Heart right ventricle (tissue), 16 donors: ENCODE measurements around the gene FKBP4. TPM values are rescaled to one million over a fixed set of nuclear protein-coding genes. Genes with fewer than 3 reads are reported as not detected.

Experiments
- ATAC-seq, 8 donors: fragments of 200-7000 bp; cut with Tn5 transposase; one replicate each; pipeline ENCODE4 v1.9.1; 2020; ENCODE audit warnings: mild to moderate bottlenecking in 8 of 8, moderate library complexity in 8 of 8, moderate number of reproducible peaks in 1 of 8
- DNase-seq, 2 donors: peaks; one replicate each; pipeline ENCODE4 v3.0.0-alpha.2; 2020
- H3K27ac ChIP-seq, 10 donors: fragments of 200-600 bp; sonication (generic) in 2 of 10; one replicate each; pipeline versions ENCODE4 v1.5.0 to v1.8.0; 2020 to 2022; ENCODE audit warnings: mild to moderate bottlenecking in 3 of 10
- H3K27me3 ChIP-seq, 7 donors: fragments of 200-600 bp; one replicate each; pipeline ENCODE4 v1.8.0; 2021 to 2022; ENCODE audit warnings: mild to moderate bottlenecking in 2 of 7
- H3K36me3 ChIP-seq, 9 donors: fragments of 200-600 bp; sonication (generic) in 1 of 9; one replicate each; pipeline versions ENCODE4 v1.5.0 to v1.8.0; 2020 to 2022; ENCODE audit warnings: mild to moderate bottlenecking in 2 of 9
- H3K4me1 ChIP-seq, 9 donors: fragments of 200-600 bp; sonication (generic) in 1 of 9; one replicate each; pipeline versions ENCODE4 v1.5.0 to v1.8.0; 2020 to 2022; ENCODE audit warnings: mild to moderate bottlenecking in 4 of 9
- H3K4me3 ChIP-seq, 10 donors: fragments of 200-600 bp; sonication (generic) in 2 of 10; one replicate each; pipeline versions ENCODE4 v1.5.0 to v1.8.0; 2020 to 2022; ENCODE audit warnings: mild to moderate bottlenecking in 7 of 10, moderate library complexity in 2 of 10
- H3K9me3 ChIP-seq, 11 donors: fragments of 200-600 bp in 10 of 11; sonication (generic) in 2 of 11; one replicate each; pipeline versions ENCODE4 v1.5.0 to v1.8.0; 2013 to 2022; ENCODE audit warnings: mild to moderate bottlenecking in 2 of 11, control low read depth in 1 of 11, moderate library complexity in 1 of 11
- CTCF ChIP-seq, 9 donors: fragments of 200-600 bp; sonication (generic) in 2 of 9; IDR thresholded peaks; one replicate each; pipeline versions ENCODE4 v1.5.0 to v1.8.0; 2021 to 2022; ENCODE audit warnings: antibody characterized with exemption in 9 of 9, mild to moderate bottlenecking in 5 of 9, moderate library complexity in 1 of 9
- WGBS, 2 donors: extraction: QIAGEN DNeasy Blood & Tissue Kit; methylation state at CpG; one replicate each; pipeline ENCODE4 v1.1.7; 2013; ENCODE audit warnings: inconsistent platforms in 1 of 2; 5-methylcytosine and 5-hydroxymethylcytosine counted together
- intact Hi-C, 10 donors: fragments of 100-400 bp; cut with DNase I; formaldehyde crosslinking; loops; one replicate each; pipeline versions ENCODE4 v1.11.1 to v1.14.2; 2022
- polyA plus RNA-seq, 2 donors: library from polyadenylated mRNA; stranded (reverse); fragments of 200-250 nt; gene quantifications; one replicate each; pipeline ENCODE4 v1.2.3, GENCODE V29; 2013
- total RNA-seq, 10 donors: library from RNA; stranded (reverse); fragmentation: NEBNext Ultra II Directional in 3 of 10; extraction: Animal tissue kit (Norgen Biotek cat#: 25700) in 3 of 10; gene quantifications; one replicate each; pipeline versions ENCODE4 v1.2.1 to v1.2.4, GENCODE V29; 2021 to 2023
- donor health status: Arrhythmogenic right ventricular cardiomyopathy.
- donor health status: ischemic (EF 13 %, LVEDD 7.1; RV severe dilation, severe dysfunction).
- donor health status: healthy with polysubstance abuse.
- donor health status: DM: no; HTN: yes; CAD: no.
- donor health status: DM: no; HTN: no; CAD: no.
- donor health status: ischemic (EF 25% LVEDD 6.9; RV normal size, moderate dysfunction).
- donor health status: ischemic (EF 25% LVEDD 5.7; RV mildly dilated, moderate dysfunction).
- donor health status: healthy.
- donor health status: DM: yes; HTN: yes; CAD: no.
- donor health status: Ischemic cardiomyopathy.
- donor health status: ischemic (EF 35%, LVEDD 5.7; RV mildly dilated, moderate dysfunction).
- donor health status: nonischemic (EF 11% LVEDD 7.7; RV severe dilation, severe dysfunction).
- donor health status: DM: yes; HTN: yes; CAD: no.
- donor health status: PGD.
- donor health status: ischemic (EF 29% LVEDD 5.4; RV normal size, mild dysfunction).
- donor health status: nonischemic (EF 23%, LVEDD 6.1; RV moderate dilation, normal function).

The FKBP4 gene
- total and polyA plus RNA-seq, 12 donors: 18.7 to 65.8 (median 49.1) TPM

GRCh38 chr12:2772370-2772769 lies 22.4 kb upstream of the FKBP4 start:
- no peaks in the 10 kb centered on the region for H3K9me3 ChIP-seq
- intact Hi-C loops: no loop called here
- H3K4me3 ChIP-seq: no peak overlapping the region
- ATAC-seq (no peak), DNase-seq (no peak)
- H3K4me1 ChIP-seq: no peaks in the 10 kb centered on the region
- TF ChIP-seq CTCF (IDR thresholded peaks at IDR 0.05): no peak
- no peak overlapping the region for H3K27ac ChIP-seq
- WGBS, 2 donors: 70 to 79% methylated on average over 4 of the region's 4 CpGs
- H3K36me3 ChIP-seq: no peaks in the 10 kb centered on the region
- H3K27me3 ChIP-seq: no peaks in the 10 kb centered on the region

- H3K4me1 ChIP-seq: no peaks in the 10 kb centered on the region
- H3K4me3 ChIP-seq: no peak overlapping the region
- ATAC-seq (no peak), DNase-seq (no peak)
- H3K27me3 ChIP-seq: no peaks in the 10 kb centered on the region
- no peak for TF ChIP-seq CTCF (IDR thresholded peaks at IDR 0.05)
- WGBS, 2 donors: 77 to 82% methylated on average over 19 of the region's 19 CpGs
- no peaks in the 10 kb centered on the region for H3K36me3 ChIP-seq
- no peaks in the 10 kb centered on the region for H3K9me3 ChIP-seq
- no peak overlapping the region for H3K27ac ChIP-seq
- intact Hi-C loops: no loop called here
Observed at GRCh38 chr12:2773199-2773875, 21.4 kb upstream of the FKBP4 start.

GRCh38 chr12:2775431-2775830 lies 19.3 kb upstream of the FKBP4 start:
- 57 to 58% methylated on average over 8 of the region's 8 CpGs for WGBS, 2 donors
- no peak overlapping the region for H3K27ac ChIP-seq
- H3K27me3 ChIP-seq: no peaks in the 10 kb centered on the region
- no peak overlapping the region for H3K4me3 ChIP-seq
- ATAC-seq (peak in 7 of 8 donors; percentile 42 to 92 (median 77)), DNase-seq (peak in 1 of 2 donors; percentile 23)
- H3K36me3 ChIP-seq: no peaks in the 10 kb centered on the region
- intact Hi-C loops: no loop called here
- no peaks in the 10 kb centered on the region for H3K9me3 ChIP-seq
- no peak for TF ChIP-seq CTCF (IDR thresholded peaks at IDR 0.05)
- H3K4me1 ChIP-seq: no peaks in the 10 kb centered on the region

GRCh38 chr12:2776129-2776806 lies 18.5 kb upstream of the FKBP4 start:
- DNase-seq (no peak), ATAC-seq (no peak)
- WGBS, 2 donors: 86 to 87% methylated on average over 20 of the region's 20 CpGs
- Histone ChIP-seq H3K27ac (no peak overlapping the region), H3K27me3 (no peaks in the 10 kb centered on the region), H3K4me3 (no peak overlapping the region), H3K36me3 (no peaks in the 10 kb centered on the region), H3K4me1 (no peaks in the 10 kb centered on the region), H3K9me3 (no peaks in the 10 kb centered on the region)
- no peak for TF ChIP-seq CTCF (IDR thresholded peaks at IDR 0.05)
- intact Hi-C loops: no loop called here
